CD4-positive, CD25-positive, alpha-beta regulatory T cell (primary cell): ENCODE results near the gene ACP7. TPM values are rescaled to one million over a fixed set of nuclear protein-coding genes. Genes with fewer than 3 reads are reported as not detected.
"Not testable (repeated sequence)": the region's sequence is repeated elsewhere in the genome, so short reads cannot be mapped to it uniquely, and the experiment has no call there.

Source experiments
- ATAC-seq, 2 donors: fragments of 150-1000 bp; cut with Tn5 transposase; one replicate each; pipeline ENCODE4 v1.10.0; 2021; ENCODE audit warnings: low read depth in 2 of 2, moderate number of reproducible peaks in 2 of 2, moderate library complexity in 1 of 2
- DNase-seq, 3 donors: peaks; one replicate each; pipeline versions ENCODE4 v3.0.0 to v3.0.0-alpha.2; 2012 to 2022; ENCODE audit warnings: mixed read lengths in 1 of 3
- H3K27ac ChIP-seq: one replicate; pipeline ENCODE4 v1.7.0; 2013; ENCODE audit warnings: mild to moderate bottlenecking, low read length; ENCODE audit not compliant: insufficient read depth, poor library complexity, severe bottlenecking
- H3K27me3 ChIP-seq: one replicate; pipeline ENCODE4 v1.7.0; 2013; ENCODE audit warnings: low read length; ENCODE audit not compliant: control insufficient read depth, insufficient read depth
- H3K36me3 ChIP-seq: one replicate; pipeline ENCODE4 v1.7.0; 2013; ENCODE audit warnings: mild to moderate bottlenecking, low read length, moderate library complexity; ENCODE audit not compliant: control insufficient read depth, insufficient read depth
- H3K4me1 ChIP-seq: 2 replicates; pipeline ENCODE4 v1.7.0; 2013; ENCODE audit warnings: mild to moderate bottlenecking, low read length; ENCODE audit not compliant: insufficient read depth, control insufficient read depth, poor library complexity, severe bottlenecking
- H3K4me3 ChIP-seq: one replicate; pipeline ENCODE4 v1.7.0; 2013; ENCODE audit warnings: low read depth, mild to moderate bottlenecking, low read length, moderate library complexity
- H3K9me3 ChIP-seq, 2 experiments: 1 replicate in 1 of 2; 2 replicates in 1 of 2; pipeline ENCODE4 v1.7.0; 2013; ENCODE audit warnings: low read length in 2 of 2, mild to moderate bottlenecking in 1 of 2, moderate library complexity in 1 of 2; ENCODE audit not compliant: control insufficient read depth in 2 of 2
- H3K27ac Mint-ChIP-seq, 3 donors: one replicate each; pipeline ENCODE4 v1.8.0; 2020 to 2022; ENCODE audit warnings: mild to moderate bottlenecking in 3 of 3, mixed read lengths in 3 of 3, moderate library complexity in 2 of 3
- H3K27me3 Mint-ChIP-seq: one replicate; pipeline ENCODE4 v1.8.0; 2022; ENCODE audit warnings: mild to moderate bottlenecking, mixed read lengths
- H3K36me3 Mint-ChIP-seq: one replicate; pipeline ENCODE4 v1.8.0; 2020; ENCODE audit warnings: mixed read lengths
- H3K4me1 Mint-ChIP-seq, 4 donors: one replicate each; pipeline ENCODE4 v1.8.0; 2020 to 2022; ENCODE audit warnings: mixed read lengths in 4 of 4, mild to moderate bottlenecking in 1 of 4
- H3K4me3 Mint-ChIP-seq, 4 donors: one replicate each; pipeline ENCODE4 v1.8.0; 2020 to 2022; ENCODE audit warnings: mild to moderate bottlenecking in 4 of 4, mixed read lengths in 4 of 4, moderate library complexity in 3 of 4
- H3K9me3 Mint-ChIP-seq, 7 donors: one replicate each; pipeline ENCODE4 v1.8.0; 2020 to 2022; ENCODE audit warnings: mixed read lengths in 7 of 7, mild to moderate bottlenecking in 3 of 7, moderate library complexity in 2 of 7
- polyA plus RNA-seq, 4 donors: library from polyadenylated mRNA; unstranded; fragments of 300-500 nt; fragmentation: Illumina TruSeq; gene quantifications; one replicate each; pipeline ENCODE4 v1.2.3, GENCODE V29; 2021
- total RNA-seq: library from RNA; stranded (reverse); gene quantifications from one replicate; pipeline ENCODE4 v1.2.3, GENCODE V29; 2022

ACP7 gene
- total and polyA plus RNA-seq, 5 donors from 2014 or later: not detected

DNA sequence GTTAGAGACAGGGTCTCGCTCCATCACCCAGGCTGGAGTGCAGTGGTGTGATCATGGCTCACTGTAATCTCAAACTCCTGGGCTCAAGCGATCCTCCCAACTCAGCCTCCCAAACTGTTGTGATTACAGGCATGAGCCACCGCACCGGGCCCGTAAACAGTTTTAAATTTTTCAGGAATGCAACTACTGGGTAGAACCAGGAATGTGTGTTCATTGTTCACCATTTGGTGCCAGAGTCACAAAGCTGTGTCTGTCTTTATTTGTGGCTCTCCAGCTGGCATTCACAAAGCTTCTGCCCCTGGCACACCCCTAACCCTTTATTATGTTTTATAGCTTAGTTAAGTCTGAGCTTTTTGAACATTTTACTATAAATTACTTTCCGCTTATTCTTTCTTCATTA is 19.8 kb upstream of the ACP7 start:
- no peaks in the 10 kb centered on the region for H3K27me3 ChIP-seq
- peaks cover 0 to 1% (median 0%) of the 10 kb centered on the region in 7 donors for H3K9me3 Mint-ChIP-seq
- H3K4me1 Mint-ChIP-seq: peaks cover 3 to 11% (median 4%) of the 10 kb centered on the region in 4 donors
- H3K9me3 ChIP-seq: no peaks in the 10 kb centered on the region
- H3K36me3 Mint-ChIP-seq: no peaks in the 10 kb centered on the region
- no peak overlapping the region for H3K27ac Mint-ChIP-seq
- peaks cover 5% of the 10 kb centered on the region for H3K27me3 Mint-ChIP-seq
- no peaks in the 10 kb centered on the region for H3K4me1 ChIP-seq
- no peaks in the 10 kb centered on the region for H3K36me3 ChIP-seq
- no peak overlapping the region for H3K27ac ChIP-seq
- DNase-seq: no peak
- ATAC-seq: no peak
- no peak overlapping the region for H3K4me3 Mint-ChIP-seq
- no peak overlapping the region for H3K4me3 ChIP-seq

GRCh38 chr19:39065928-39066327 is 18.2 kb upstream of the ACP7 start:
- H3K9me3 Mint-ChIP-seq: peaks cover 0 to 1% (median 0%) of the 10 kb centered on the region in 7 donors
- no peaks in the 10 kb centered on the region for H3K9me3 ChIP-seq
- ATAC-seq (no peak), DNase-seq (no peak)
- no peaks in the 10 kb centered on the region for H3K4me1 ChIP-seq
- no peaks in the 10 kb centered on the region for H3K36me3 ChIP-seq
- no peak overlapping the region for H3K27ac ChIP-seq
- peaks cover 5% of the 10 kb centered on the region for H3K27me3 Mint-ChIP-seq
- H3K36me3 Mint-ChIP-seq: no peaks in the 10 kb centered on the region
- no peak overlapping the region for H3K4me3 ChIP-seq
- H3K4me1 Mint-ChIP-seq: peaks cover 3 to 11% (median 6%) of the 10 kb centered on the region in 4 donors
- no peak overlapping the region for H3K4me3 Mint-ChIP-seq
- no peaks in the 10 kb centered on the region for H3K27me3 ChIP-seq
- no peak overlapping the region for H3K27ac Mint-ChIP-seq

DNA sequence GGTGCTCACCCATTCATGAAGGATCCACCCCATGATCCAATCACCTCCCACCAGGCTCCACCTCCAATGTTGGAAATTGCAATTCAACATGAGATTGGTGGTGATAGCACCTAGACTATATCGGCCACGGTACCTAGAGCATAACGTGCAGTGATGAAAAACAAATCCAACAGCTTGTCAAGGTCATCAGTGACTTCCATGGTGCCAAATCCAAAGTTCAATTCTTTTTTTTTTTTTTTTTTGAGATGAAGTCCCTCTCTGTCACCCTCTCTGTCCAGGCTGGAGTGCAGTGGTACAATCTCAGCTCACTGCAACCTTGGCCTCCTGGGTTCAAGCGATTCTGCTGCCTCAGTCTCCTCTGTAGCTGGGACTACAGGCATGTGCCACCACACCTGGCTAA is 17.1 kb upstream of the ACP7 start:
- peaks cover 0 to 4% (median 2%) of the 10 kb centered on the region in 4 donors for H3K4me1 Mint-ChIP-seq
- H3K27me3 ChIP-seq: no peaks in the 10 kb centered on the region
- H3K9me3 Mint-ChIP-seq: peaks cover 0 to 1% (median 0%) of the 10 kb centered on the region in 7 donors
- H3K9me3 ChIP-seq: no peaks in the 10 kb centered on the region
- H3K4me1 ChIP-seq: no peaks in the 10 kb centered on the region
- no peaks in the 10 kb centered on the region for H3K27me3 Mint-ChIP-seq
- no peaks in the 10 kb centered on the region for H3K36me3 ChIP-seq
- ATAC-seq (no peak), DNase-seq (no peak)
- no peak overlapping the region for H3K4me3 Mint-ChIP-seq
- no peak overlapping the region for H3K4me3 ChIP-seq
- no peaks in the 10 kb centered on the region for H3K36me3 Mint-ChIP-seq
- no peak overlapping the region for H3K27ac Mint-ChIP-seq
- H3K27ac ChIP-seq: no peak overlapping the region

DNA sequence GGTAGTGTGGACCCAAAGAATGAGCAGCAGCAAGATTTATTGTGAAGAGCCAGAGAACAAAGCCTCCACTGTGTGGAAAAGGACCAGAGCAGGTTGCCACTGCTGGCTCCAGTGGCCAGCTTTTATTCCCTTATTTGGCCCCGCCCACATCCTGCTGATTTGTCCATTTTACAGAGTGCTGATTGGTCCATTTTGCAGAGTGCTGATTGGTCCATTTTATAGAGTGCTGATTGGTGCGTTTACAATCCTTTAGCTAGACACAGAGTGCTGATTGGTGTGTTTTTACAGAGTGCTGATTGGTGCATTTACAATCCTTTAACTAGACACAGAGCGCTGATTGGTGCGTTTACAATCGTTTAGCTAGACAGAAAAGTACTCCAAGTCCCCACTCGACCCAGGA is 15.9 kb upstream of the ACP7 start:
- not testable (repeated sequence) for H3K27ac Mint-ChIP-seq

DNA sequence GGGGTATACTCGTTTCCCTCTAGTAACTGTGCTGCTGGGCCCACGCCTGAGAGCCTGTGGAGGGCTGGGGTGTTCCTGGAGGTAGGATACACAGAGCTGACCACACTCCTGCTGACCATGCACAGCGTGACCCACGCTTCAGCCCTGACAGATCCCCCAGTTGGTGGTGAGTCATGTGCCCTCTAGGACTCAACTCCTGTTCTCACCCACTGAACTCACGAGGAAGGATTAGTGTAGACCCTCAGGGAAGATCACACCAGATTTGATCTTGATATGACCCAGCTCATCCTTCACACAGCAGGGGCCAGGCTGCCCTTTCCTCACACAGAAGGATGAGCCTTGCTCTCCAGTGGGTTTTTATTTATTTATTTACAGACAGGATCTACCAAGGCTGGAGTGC is 13.3 kb upstream of the ACP7 start:
- Histone ChIP-seq H3K27ac (no peak overlapping the region), H3K4me3 (no peak overlapping the region), H3K27me3 (no peaks in the 10 kb centered on the region), H3K36me3 (no peaks in the 10 kb centered on the region), H3K9me3 (no peaks in the 10 kb centered on the region), H3K4me1 (peaks cover 16% of the 10 kb centered on the region)
- peaks cover 0 to 1% (median 0%) of the 10 kb centered on the region in 7 donors for H3K9me3 Mint-ChIP-seq
- DNase-seq (no peak), ATAC-seq (no peak)
- no peak overlapping the region for H3K4me3 Mint-ChIP-seq
- H3K27ac Mint-ChIP-seq: peak overlapping the region in 2 of 3 donors; percentile 72 to 91
- peaks cover 6% of the 10 kb centered on the region for H3K27me3 Mint-ChIP-seq
- no peaks in the 10 kb centered on the region for H3K36me3 Mint-ChIP-seq
- peaks cover 5 to 26% (median 15%) of the 10 kb centered on the region in 4 donors for H3K4me1 Mint-ChIP-seq

More for the DNA sequence above, 15.9 kb upstream of the ACP7 start:
- H3K27me3 ChIP-seq, H3K36me3 Mint-ChIP-seq, H3K4me1 ChIP-seq, H3K9me3 ChIP-seq, H3K9me3 Mint-ChIP-seq, ATAC-seq, H3K27me3 Mint-ChIP-seq, DNase-seq, H3K27ac ChIP-seq, H3K4me3 Mint-ChIP-seq, H3K36me3 ChIP-seq, H3K4me3 ChIP-seq: not testable (repeated sequence)
- peaks cover 0 to 10% (median 6%) of the 10 kb centered on the region in 4 donors for H3K4me1 Mint-ChIP-seq

DNA sequence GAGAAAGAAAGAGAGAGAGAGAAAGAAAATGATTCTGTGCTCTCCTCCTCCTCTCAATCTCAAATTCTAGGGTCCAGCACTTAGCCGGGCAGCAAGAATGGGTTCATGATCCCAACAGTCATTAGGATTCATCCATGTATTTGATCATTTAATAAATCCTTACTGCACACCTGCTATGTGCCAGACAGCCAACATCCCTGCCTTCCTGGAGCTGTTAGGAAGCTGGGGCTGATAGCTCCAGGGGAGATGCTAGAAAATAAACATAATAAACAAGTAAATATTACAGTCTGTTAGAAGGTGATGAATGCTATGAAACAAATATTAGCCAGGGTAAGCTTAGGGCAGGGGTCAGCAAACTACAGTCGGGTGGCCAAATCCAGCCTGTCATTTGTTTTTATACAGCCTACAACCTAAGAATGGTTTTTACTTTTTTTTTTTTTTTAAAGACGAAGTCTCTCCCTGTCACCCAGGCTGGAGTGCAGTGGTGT is 9.9 kb upstream of the ACP7 start:
- Mint-ChIP-seq H3K27ac (peak overlapping the region; percentile 97 to 99 (median 98)), H3K27me3 (peaks cover 12% of the 10 kb centered on the region), H3K4me3 (peak overlapping the region in 2 of 4 donors; percentile 44 to 75), H3K9me3 (peaks cover 0 to 1% (median 0%) of the 10 kb centered on the region in 7 donors), H3K36me3 (no peaks in the 10 kb centered on the region), H3K4me1 (peaks cover 5 to 29% (median 13%) of the 10 kb centered on the region in 4 donors)
- ATAC-seq (no peak), DNase-seq (no peak)
- Histone ChIP-seq H3K27ac (peak overlapping the region; percentile 82), H3K36me3 (no peaks in the 10 kb centered on the region), H3K27me3 (peaks cover 2% of the 10 kb centered on the region), H3K4me1 (peaks cover 16% of the 10 kb centered on the region), H3K4me3 (peak overlapping the region; percentile 26), H3K9me3 (no peaks in the 10 kb centered on the region)

DNA sequence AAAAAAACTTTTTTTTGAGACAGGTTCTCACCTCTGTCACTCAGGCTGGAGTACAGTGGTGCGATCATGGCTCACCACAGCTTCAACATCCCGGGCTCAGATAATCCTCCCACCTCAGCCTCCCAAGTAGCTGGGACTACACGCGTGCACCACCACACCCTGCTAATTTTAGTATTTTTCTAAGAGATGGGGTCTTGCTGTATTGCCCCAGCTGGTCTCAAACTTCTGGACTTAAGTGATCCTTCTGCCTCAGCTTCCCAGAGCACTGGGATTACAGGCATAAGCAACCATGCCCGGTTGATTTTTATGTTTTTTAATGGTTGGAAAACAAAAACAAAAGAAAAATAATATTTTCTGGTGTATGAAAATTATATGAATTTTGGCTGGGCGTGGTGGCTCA is 9.2 kb upstream of the ACP7 start:
- no peaks in the 10 kb centered on the region for H3K36me3 ChIP-seq
- Mint-ChIP-seq H3K27ac (peak overlapping the region in 1 of 3 donors; percentile 97), H3K4me1 (peaks cover 5 to 29% (median 13%) of the 10 kb centered on the region in 4 donors), H3K9me3 (peaks cover 0 to 1% (median 0%) of the 10 kb centered on the region in 7 donors), H3K4me3 (no peak overlapping the region), H3K27me3 (peaks cover 17% of the 10 kb centered on the region), H3K36me3 (no peaks in the 10 kb centered on the region)
- ATAC-seq: no peak
- H3K27ac ChIP-seq: no peak overlapping the region
- H3K9me3 ChIP-seq: no peaks in the 10 kb centered on the region
- H3K4me3 ChIP-seq: no peak overlapping the region
- peaks cover 2% of the 10 kb centered on the region for H3K27me3 ChIP-seq
- no peak for DNase-seq
- peaks cover 16% of the 10 kb centered on the region for H3K4me1 ChIP-seq

DNA sequence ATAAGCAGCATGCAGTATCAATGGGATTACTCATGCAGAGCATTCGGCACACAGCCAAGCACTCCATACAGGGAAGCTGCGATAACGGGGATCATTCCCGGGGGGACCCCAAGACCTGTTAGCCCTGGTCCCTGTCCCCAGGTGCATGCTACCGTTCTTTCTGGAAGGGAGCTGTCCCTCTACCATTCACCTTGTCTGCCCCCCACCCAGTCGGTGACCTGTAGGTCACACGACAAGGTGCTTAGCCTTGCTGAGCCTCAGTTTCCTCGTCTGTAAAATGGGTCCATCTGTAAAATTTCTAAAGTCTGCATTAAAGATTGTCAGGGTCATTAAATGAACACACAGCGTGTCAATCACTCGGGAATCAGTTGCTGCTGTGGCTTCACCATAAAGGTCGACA is 6.8 kb upstream of the ACP7 start:
- H3K9me3 Mint-ChIP-seq: peaks cover 0 to 1% (median 0%) of the 10 kb centered on the region in 7 donors
- Histone ChIP-seq H3K27ac (no peak overlapping the region), H3K27me3 (peaks cover 7% of the 10 kb centered on the region), H3K36me3 (no peaks in the 10 kb centered on the region), H3K4me3 (no peak overlapping the region), H3K4me1 (peaks cover 16% of the 10 kb centered on the region), H3K9me3 (no peaks in the 10 kb centered on the region)
- ATAC-seq: no peak
- H3K4me1 Mint-ChIP-seq: peaks cover 5 to 31% (median 11%) of the 10 kb centered on the region in 4 donors
- H3K27ac Mint-ChIP-seq: peak overlapping the region in 1 of 3 donors; percentile 20
- peaks cover 34% of the 10 kb centered on the region for H3K27me3 Mint-ChIP-seq
- no peak for DNase-seq
- H3K36me3 Mint-ChIP-seq: no peaks in the 10 kb centered on the region
- H3K4me3 Mint-ChIP-seq: no peak overlapping the region
